ENCODE results near the gene PDILT.
A peak's percentile ranks its signal among the peaks of the same experiment; 100 is the strongest.

Gene PDILT

DNA sequence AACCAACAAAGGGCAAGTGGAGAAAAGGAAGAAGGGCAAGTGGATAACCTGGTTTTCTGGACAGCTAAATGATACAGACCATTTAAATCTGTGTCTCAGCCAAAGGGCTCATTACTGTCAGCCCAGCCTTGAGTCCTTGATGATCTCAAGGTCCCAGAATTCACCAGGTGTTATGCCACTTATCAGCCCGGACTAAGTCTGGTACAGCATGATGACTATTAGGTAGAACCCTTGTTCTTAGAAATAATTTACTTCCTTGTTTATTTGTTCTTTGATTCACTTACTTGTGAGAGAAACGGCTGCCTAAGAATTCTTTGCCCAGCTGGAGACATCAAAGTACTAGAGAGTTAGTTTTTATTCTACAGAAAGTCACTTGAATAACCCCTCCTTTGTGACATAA lies 3.5 kb downstream of the PDILT start:
- no peak for DNase-seq

DNA sequence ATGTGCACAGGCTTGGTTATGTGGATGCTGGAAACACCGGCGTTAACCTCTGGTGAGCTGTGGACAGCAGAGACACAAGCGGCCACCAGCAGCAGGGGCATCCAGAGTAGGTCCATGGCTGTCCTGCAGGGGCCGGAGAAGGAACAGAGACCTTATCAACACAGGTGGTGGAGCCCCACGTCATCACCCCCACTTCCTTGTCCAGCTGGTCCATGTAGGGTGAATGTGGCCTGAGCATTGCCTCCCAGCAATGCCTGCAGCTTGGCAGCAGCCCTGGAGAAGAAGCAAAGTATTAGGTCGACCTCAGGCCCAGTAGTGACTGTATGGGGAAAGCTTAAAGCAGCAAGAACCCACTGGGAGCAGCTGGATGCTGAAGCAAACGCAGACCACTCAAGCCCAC lies 5.4 kb downstream of the PDILT start:
- no peak for DNase-seq

DNA sequence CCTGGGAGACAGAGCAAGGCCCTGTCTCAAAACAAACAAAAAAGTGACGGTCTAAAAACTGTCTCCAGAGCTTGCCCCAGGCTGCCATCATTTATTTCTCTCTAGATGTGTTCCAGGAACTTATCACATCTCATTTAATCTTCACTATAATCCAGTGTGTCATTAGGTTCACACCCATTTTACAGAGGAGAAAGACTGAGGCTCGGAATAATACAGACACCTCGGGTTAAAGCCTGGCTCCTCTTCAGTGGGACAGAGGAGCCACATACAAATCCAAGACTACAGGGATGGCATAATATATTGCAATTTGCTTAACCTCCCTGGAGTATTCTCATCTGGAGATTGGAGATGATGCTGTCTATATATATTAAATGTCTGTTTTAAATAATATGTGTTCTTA lies 5.9 kb downstream of the PDILT start:
- DNase-seq = no peak

DNA sequence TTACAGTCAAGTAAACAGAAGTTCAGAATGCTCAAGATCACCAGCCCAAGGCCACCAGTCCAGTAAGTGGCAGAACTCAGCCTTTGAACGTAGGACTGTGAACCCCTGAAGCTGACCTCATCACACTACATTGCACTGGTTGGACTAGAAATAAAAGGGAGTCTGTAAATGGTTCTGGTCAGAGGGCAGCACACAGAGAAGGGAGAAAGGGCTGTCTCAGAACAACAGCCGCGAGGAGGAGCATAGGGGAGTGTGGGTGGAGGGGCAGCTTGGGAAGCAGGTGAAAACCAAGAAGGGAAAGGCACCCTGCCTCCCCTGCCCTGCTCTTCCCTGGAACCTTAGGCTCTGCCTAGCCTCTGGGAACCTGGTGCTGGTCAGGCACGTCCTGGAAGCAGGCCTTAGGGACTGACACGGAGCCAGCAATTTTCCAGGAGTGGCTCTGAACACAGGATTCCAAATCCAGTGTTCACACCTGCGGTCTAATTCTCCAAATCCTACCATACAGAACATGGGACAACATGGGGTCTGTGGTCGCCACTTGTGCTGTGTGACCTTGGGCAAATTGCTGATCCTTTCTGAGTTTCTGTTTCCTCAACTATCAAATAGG lies 7.0 kb downstream of the PDILT start:
- DNase-seq = no peak

DNA sequence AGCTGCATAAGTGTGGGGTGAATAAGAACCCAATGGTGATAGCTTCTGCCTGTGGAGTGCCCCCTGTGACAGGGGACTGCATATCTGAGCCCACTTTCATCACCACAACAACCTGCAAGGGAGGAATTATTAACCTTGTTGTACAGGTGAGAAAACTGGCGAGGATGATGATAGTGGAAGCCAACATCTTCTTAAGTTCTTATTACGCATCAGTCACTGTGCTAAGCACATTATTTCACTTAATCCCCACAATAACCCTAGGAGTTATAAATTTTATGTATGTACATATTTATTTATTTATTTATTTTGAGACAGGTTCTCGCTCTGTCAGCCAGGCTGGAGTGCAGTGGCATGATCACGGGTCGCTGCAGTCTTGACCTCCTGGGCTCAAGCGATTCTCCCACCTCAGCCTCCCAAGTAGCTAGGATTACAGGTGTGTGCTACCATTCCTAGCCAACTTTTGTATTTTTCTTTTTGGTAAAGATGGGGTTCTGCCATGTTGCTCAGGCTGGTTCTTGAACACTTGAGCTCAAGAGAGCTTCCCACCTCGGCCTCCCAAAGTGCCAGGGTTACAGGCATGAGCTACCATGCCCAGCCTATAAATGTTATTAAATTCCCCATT lies 7.6 kb downstream of the PDILT start:
- no peak for DNase-seq

DNA sequence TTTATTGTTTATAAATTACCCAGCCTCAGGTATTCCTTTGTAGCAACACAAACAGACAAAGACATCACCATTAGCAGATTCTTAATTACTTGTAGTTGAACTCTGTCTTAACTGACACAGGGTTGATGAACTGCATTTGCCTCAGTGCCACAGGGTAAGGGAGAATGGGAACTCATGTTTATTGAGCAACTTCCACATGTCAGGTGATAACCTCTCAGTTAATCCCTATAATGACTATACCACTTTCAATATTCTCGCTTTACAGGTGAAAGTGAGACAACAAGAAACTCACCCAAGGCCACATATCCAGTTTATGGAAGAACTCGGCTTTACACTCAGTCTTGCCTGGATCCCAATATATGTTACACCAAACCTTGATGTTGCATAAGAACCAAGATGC lies 8.6 kb downstream of the PDILT start:
- DNase-seq = no peak

DNA sequence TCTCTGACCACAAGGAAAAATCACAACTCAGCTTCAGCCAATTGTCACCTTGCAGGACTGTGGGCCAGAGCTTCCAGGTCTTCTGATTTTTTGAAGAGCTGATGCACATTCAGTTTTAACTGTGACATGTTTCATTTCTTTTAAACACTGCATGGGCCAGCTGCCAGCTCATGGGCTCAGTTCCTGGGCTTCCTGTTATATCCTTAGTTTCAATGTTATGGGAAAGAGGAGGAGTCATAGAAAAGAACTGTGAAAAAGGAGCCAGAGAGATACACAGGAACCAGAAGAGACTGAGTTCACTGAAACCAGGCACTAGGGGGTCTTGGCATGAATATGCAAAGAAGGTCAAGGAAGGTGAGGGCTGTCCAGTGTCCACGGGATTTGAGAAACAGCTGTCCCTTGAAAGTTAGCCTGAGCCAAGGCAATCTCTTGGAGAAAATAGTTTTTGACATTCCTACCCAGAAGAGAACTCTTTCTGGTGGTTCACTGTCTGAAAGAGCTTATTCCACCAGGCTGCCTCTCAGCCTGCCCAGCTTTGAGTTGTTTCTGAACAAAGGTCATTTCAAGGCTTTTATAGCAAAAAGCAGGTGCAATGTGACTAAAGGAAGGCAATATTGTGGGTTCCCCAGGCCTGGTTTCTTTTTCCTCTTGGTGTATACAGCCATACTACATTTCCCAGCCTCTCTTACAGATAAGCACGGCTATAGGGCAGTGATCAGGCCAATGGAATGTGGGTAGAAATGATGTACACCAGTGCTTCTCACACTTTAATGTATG lies 10.5 kb downstream of the PDILT start:
- DNase-seq = no peak

DNA sequence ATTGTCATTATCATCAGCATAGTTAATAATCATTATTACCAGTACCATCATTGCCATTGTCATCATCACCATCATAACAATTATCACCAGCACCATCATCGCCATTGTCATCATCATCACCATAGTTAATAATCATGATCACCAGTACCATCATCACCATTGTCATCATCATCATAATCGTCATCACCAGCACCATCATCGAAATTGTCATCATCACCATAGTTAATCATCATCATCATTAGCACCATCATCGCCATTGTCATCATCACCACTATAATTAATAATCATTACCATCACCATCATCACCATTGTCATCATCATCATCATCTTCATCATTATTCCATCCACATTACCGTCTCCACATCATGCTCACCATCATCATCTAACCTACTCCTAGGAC lies 13.5 kb downstream of the PDILT start:
- DNase-seq = no peak

DNA sequence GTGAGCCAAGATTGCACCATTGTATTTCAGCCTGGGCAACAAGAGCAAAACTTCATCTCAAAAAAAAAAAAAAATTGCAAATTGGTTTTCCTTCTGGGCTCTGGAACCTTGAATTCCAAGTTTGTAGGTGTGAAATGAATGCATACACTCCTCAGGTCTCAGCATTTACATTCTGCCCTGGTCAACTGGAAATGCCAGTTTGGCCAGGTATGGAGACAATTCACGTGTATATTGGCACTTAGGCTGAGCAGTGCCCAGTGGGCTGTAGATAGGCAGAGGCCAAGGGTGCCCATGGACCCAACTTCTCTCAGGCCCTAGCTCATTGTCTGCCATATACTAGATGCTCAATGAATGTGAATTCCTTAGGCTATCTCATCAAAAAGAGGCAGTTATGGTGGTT lies 15.7 kb downstream of the PDILT start:
- no peak for DNase-seq

DNA sequence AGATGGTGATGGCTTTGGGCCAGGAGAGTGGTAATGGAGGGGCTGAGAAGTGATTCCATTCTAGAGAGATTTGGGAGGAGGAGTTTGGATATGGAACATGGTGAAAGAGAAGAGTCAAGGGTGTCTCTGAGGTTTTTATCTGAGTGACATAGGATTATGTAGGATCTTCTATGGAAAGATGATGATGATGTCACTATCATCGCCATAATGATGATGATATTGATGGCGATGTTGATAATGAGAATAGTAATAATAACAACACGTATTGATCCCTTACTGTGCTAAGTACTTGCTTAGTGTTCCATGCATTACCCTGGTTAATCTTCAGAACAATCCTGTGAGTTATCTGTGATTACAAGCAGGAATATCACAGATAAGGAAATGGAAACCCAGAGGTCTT lies 16.6 kb downstream of the PDILT start:
- no peak for DNase-seq

DNA sequence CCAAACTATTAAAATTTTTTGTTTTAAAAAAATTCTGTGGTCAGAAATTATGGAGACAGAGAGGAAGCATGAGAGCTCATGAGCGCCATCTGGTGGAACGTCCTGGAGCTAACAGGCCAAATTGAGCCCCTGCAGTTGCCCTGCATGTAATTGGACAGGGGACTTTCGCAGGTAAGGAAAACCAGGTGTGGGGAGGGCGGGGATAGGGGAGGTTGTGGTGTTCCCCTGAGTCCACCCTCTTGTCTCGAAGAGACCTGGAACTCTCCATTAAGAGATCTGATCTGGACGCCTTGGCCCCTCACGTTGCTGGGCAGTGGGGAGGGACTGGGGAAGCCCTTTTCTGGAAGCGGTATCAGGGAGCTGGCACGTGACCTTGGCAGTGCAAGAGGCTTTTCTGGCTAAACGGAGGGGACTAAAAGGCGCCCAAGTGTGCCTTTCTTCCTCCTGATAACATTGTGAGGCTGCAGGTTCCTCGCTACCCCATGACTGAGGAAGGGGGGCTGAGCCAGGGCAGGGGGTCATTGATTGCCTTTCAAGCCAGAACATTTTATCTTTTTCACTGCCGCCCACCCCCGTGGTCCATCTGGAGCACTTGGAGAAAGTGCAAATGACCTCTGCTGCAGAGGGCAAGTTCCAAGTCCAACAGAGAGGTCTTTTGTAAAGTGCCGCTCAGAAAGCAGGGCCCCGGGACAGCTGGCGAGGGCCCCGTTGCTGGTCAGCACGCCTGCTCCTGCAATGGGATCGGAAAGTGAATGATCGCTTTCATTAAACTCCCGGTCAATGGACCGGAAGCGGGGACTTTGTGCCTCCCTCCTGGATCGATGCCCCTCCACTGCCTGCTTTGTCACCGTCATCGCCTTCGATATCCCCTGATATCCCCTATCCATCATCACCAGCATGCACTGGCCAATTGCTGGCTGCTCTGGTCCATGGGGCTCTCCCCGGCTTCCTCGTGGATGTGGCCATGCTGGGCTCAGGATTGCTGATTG lies 18.4 kb downstream of the PDILT start:
- DNase-seq = peak; percentile 47

DNA sequence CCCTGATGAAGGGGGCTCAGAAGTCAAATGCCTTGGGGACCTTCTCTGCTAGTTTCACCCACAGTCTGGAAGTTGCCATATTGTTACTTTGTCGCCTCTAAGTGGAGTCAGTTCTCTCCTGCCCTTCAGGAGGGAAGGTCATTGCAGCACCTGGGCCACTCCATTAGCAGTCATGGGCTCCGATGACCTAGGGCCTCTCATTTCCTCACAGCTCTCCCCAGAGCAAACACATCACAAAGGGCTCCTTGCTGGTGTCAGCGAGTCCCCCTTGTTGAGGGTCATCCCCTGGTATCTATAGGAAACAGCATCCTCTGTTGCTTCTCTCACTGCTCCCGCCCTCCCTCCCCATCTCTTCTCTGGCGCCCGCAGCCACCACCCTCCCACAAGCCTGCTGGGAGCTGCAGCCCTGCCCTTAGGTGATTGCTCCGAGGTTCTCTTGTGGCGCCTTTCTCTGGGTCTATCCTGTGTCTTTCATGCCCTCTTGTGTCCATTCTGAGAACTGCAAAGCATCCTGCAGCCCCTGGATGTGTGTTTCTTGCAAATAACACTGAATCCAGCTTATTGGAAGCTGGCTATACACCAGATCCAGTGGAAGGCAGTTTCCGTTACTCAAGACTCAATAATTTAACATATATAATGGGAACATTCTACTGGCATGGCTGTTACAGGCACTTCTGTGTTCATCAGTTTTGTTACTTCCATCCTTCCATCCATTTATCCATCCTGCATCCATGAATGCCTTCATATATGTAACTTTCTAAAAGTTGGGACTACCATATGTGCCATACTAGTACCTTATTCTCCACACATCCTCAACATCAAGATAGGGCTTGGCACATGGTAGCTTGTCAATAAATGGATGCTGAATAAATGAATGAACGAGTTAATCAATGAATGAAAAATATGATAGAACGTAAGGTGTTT lies 21.2 kb downstream of the PDILT start:
- DNase-seq = peak; percentile 19

DNA sequence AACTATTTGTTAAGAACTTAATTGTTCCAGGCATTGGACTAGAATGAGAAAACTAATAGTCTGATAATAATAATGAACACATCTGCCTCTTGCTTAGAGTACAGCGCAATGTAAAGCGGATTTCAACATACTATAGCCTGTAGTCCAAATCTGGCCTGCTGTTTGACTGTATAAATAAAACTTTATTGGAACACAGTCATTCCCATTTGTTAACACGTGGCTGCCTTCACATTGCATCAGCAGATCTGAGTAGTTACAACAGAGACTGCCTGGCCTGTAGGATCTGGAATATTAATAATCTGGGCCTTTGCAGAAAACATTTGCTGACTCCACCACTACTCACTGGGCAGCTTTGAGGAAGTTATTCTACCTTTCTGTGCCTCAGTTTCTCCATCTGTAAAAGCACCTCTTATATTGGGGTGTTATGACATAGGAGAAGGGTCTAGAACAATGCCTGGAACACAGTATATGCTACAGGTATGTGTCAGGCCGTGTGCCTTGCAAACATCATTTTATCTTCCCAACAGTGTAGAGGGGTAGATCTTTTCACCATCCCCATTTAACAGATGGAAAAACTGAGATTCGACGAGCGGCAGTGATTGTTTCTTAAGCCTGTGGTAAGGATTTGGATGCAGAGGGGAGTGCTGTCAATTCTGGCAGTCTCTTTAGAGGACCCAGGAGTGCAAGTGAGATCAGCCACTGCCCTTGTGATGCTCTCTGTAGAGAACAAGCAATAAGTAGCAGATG lies 22.2 kb downstream of the PDILT start:
- no peak for DNase-seq

DNA sequence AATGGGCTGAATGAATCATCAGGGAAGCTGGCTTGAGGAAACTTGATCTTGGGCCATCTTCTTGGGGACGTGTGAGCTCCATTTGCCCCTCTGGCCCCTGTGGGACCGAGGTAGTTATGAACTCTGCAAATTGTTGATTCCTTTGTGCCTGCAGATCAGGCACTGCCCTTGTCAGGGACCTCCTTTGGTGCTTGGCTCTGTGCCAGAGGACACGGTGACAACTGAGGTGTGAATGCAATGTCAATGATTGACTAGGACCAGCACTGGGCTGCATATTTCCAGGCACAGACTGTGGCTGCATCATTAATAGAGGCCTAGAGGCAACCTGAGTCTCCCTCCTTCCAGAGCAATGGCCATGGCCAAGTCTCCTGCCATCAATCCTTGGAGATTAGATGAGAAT lies 23.8 kb downstream of the PDILT start:
- DNase-seq = no peak

DNA sequence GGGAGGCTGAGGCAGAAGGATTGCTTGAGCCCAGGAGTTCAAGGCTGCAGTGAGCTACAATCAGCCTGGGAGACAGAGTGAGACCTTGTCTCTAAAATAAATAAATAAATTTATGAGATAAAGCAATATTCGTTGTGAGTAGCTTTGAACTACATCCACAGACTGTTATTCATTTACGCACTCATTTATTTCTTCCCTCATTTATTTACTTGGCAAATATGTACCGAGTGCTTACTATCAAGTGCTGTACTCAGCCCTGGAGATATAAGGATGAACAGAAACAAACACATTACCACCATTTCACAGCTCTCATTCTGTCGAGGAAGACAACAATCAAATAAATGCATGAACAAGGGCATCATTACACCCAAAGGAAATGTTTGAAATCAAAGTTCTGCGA lies 27.4 kb downstream of the PDILT start:
- no peak for DNase-seq

DNA sequence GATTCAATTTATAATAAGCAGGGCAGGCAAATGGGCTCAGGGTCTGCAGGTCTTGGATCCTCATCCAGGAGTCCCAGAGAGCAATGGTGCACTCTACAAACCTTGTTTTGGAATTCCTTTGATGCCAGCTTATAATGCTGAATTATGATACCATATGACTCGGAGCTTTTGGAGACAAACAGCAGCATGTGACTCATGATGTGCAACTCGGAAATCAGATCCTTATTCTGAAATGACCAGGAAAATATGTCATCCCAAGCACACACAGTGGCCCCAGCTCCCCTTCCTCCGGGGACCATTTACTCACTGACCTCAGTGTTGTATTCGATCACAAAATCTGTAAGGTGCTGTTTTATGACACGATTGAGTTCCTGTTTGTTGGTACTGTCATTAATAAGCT lies 31.8 kb downstream of the PDILT start:
- no peak for DNase-seq

DNA sequence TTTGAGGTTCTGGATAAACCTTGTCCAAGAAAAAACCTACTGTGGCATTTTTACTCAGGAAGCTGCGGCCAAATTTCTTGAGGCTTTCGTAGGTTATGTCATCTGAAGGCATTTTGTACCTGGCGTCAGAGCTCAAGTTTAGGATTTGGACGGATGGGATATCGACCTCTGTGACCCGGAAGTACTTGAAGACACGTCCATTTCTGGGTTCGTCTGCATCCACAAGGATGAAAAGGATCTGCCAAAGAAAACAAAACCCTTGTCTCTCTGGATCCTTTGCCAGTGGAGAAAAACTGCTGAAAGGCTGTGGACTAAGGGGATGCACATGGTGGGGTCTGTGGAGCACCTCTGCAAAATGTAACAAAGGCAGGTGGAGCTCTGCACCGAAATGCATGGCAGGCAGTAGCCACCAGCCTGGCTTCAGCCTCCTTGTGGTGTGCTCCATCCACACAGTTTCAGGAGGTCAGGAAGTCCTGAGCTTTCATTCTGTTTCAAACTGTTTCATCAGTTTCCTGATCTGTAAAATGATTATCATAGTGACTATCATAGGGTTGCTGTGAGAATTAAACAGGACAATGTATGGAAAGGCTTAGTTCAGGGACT lies 35.0 kb downstream of the PDILT start:
- no peak for DNase-seq

DNA sequence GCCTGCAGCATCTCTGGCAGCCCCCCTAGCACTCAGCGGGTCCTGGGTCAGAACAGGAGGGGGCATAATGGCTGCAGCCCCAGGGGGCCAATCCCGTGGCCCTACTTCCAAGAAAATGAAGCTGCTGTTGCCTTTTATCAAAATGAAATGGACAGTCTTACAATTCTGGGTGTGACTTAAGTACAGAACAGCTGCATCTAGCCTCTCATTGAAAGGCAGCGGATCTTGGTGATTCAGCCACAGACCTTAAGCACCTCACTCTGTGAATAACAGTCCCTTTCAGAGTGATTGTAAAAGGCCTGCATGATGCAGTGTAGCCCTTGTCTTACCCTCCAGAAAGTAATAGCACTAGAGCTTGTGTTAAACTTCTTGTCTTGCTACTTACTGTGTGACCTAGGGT lies 40.5 kb downstream of the PDILT start:
- no peak for DNase-seq

DNA sequence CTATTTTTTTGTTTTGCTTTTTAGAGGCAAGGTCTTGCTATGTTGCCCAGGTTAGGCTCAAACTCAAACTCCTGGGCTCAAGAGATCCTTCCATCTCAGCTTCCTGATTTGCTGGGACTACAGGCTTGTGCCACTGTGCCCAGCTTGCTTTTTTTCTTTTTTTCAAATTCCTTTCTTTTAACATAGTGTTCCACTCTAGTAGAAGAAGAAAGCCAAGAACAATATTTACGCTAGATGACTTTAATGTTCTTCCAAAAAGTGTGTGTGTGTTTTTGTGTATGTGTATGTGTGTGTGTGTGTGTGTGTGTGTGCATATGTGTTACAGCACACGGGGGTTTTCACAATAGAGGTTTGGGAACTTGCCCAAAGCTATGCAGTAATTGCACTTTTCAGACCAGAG lies 41.3 kb downstream of the PDILT start:
- DNase-seq = no peak

DNA sequence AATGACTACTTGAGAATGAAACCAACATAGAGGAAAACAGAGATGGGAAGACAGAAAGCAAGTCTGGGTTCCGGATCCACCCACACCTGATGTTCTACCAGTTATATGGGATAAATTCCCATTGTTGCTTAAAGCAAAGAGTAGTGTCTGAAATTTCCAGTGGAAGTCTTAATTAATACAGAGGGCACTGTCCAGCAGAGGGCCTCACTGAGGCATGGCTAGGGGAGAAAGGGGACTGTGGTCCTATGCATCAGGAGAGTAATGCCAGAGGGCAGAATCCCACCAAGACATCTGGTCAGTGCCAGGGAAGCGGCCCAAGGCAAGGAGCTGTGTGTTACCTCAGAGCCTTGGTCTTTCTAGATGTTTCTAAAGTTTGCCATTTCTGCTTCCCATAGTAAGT lies 44.5 kb downstream of the PDILT start:
- DNase-seq = no peak

All from activated naive CD4-positive, alpha-beta T cell treated with Interleukin-2 at 50 U/mL for 16 hours (primary cell).